GM12878 (cell line): Measurements from ENCODE around the gene SLC23A2. TPM values are rescaled to one million over a fixed set of nuclear protein-coding genes. Genes with fewer than 3 reads are reported as not detected.
"Not testable (repeated sequence)": the region's sequence is repeated elsewhere in the genome, so short reads cannot be mapped to it uniquely, and the experiment has no call there.

Experiments
- ATAC-seq: fragments of 200-7000 bp; cut with Tn5 transposase; 3 replicates; pipeline ENCODE4 v1.9.1; 2020; ENCODE audit warnings: mild to moderate bottlenecking, moderate library complexity
- BruUV-seq: library from RNA; stranded (reverse); fragments of 400-500 nt; replicated peaks from 2 replicates; lab custom pipeline; 2021; lab: Mats Ljungman, UMichigan
- CTCF ChIA-PET: fragments of 300-600 bp; sonication (Branson Sonifier 250); formaldehyde crosslinking; extraction: SDS; loops from one replicate; lab custom pipeline; 2021; ENCODE audit warnings: inconsistent platforms; lab: Yijun Ruan, JAX
- POLR2A ChIA-PET: fragments of 350-600 bp; formaldehyde crosslinking; extraction: SDS; loops from one replicate; lab custom pipeline; 2021; ENCODE audit warnings: inconsistent platforms; lab: Charles Lee
- RAD21 ChIA-PET: fragments of 300-600 bp; sonication (Branson Sonifier 250); formaldehyde crosslinking; loops from one replicate; lab custom pipeline; 2023; ENCODE audit warnings: antibody characterized with exemption; ENCODE audit not compliant: unreplicated experiment; lab: Charles Lee
- SMC1A ChIA-PET: fragments of 300-600 bp; sonication (Branson Sonifier 250); formaldehyde crosslinking; loops from one replicate; lab custom pipeline; 2023; ENCODE audit not compliant: unreplicated experiment, uncharacterized antibody; lab: Charles Lee
- DNase-seq: peaks from one replicate; pipeline ENCODE4 v3.0.0-alpha.2; 2011; ENCODE audit warnings: low read depth, low spot score
- FAIRE-seq: peaks from 3 replicates; lab custom pipeline; 2011; peaks lifted over from hg19 to GRCh38; lab: Jason Lieb, UNC
- H2AFZ ChIP-seq: 2 replicates; pipeline ENCODE4 v1.6.0; 2011; ENCODE audit warnings: low read depth, low read length, control low read depth; ENCODE audit not compliant: control insufficient read depth
- H3K27ac ChIP-seq: 2 replicates; pipeline ENCODE4 v1.5.1; 2011; ENCODE audit warnings: control low read depth; ENCODE audit not compliant: control insufficient read depth, insufficient read depth
- H3K27me3 ChIP-seq, 2 experiments: replicated peaks in 1 of 2; 2 replicates each; pipeline versions ENCODE4 v1.6.0 to v1.6.1; 2011; ENCODE audit warnings: low read length in 1 of 2; ENCODE audit not compliant: control insufficient read depth in 2 of 2, insufficient read depth in 2 of 2
- H3K36me3 ChIP-seq, 2 experiments: 2 replicates each; pipeline ENCODE4 v1.5.1; 2011; ENCODE audit warnings: low read length in 1 of 2; ENCODE audit not compliant: control insufficient read depth in 2 of 2, insufficient read depth in 2 of 2
- H3K4me1 ChIP-seq: 2 replicates; pipeline ENCODE4 v1.6.1; 2011; ENCODE audit warnings: mild to moderate bottlenecking, low read length, moderate library complexity, mixed read lengths; ENCODE audit not compliant: control insufficient read depth, insufficient read depth
- H3K4me2 ChIP-seq: 2 replicates; pipeline ENCODE4 v1.6.0; 2011; ENCODE audit warnings: control low read depth; ENCODE audit not compliant: control insufficient read depth, insufficient read depth
- H3K4me3 ChIP-seq: fragments of 200-600 bp; sonication (generic); 2 replicates; pipeline ENCODE4 v1.5.1; 2016
- H3K79me2 ChIP-seq: 2 replicates; pipeline ENCODE4 v1.6.0; 2011; ENCODE audit warnings: low read length; ENCODE audit not compliant: control insufficient read depth, insufficient read depth
- H3K9ac ChIP-seq: 2 replicates; pipeline ENCODE4 v1.8.0; 2011; ENCODE audit warnings: low read length, control low read depth, mixed read lengths; ENCODE audit not compliant: control insufficient read depth, insufficient read depth
- H3K9me3 ChIP-seq: replicated peaks from 3 replicates; pipeline ENCODE4 v1.5.1; 2011; ENCODE audit warnings: mild to moderate bottlenecking, low read length; ENCODE audit not compliant: control insufficient read depth, insufficient read depth
- H4K20me1 ChIP-seq: 2 replicates; pipeline ENCODE4 v1.6.0; 2011; ENCODE audit not compliant: control insufficient read depth, insufficient read depth
- EED ChIP-seq: sonication (generic); IDR thresholded peaks from 2 replicates; pipeline ENCODE4 v1.6.1; 2016; ENCODE audit warnings: antibody characterized with exemption, low read depth
- MAX ChIP-seq: IDR thresholded peaks from 2 replicates; pipeline ENCODE4 v1.6.1; 2012; ENCODE audit warnings: low read depth, low read length, improper control_type of control experiment
- SREBF1 ChIP-seq: IDR thresholded peaks from 2 replicates; pipeline ENCODE4 v1.6.1; 2012; ENCODE audit warnings: mild to moderate bottlenecking, low read length
- ZBTB11 ChIP-seq: fragments of 450-650 bp; formaldehyde crosslinking; IDR thresholded peaks from 2 replicates; pipeline ENCODE4 v1.5.0; 2022; ENCODE audit warnings: mild to moderate bottlenecking, missing genetic modification characterization
- WGBS: methylation state at CpG from one replicate; pipeline ENCODE4 v1.1.6; 2016; ENCODE audit warnings: low lambda C conversion rate; ENCODE audit not compliant: insufficient replicate concordance, insufficient coverage; ENCODE audit errors: missing lambda C conversion rate; 5-methylcytosine and 5-hydroxymethylcytosine counted together
- in situ Hi-C: fragments of 300-500 bp; cut with MboI; formaldehyde crosslinking; loops from 9 replicates; pipeline ENCODE4 v1.14.3; 2018; ENCODE audit warnings: mixed read lengths
- intact Hi-C: fragments of 100-400 bp; cut with micrococcal nuclease; formaldehyde crosslinking; loops from one replicate; pipeline ENCODE4 v1.14.2; 2022; ENCODE audit not compliant: unreplicated experiment
- polyA plus RNA-seq, 11 experiments: library from polyadenylated mRNA; depleted of rRNA in 4 of 11; unstranded in 6 of 11; stranded (reverse) in 5 of 11; fragments of >200 nt; fragmentation: Nextera tagmentation in 4 of 11; fragmentation: Illumina TruSeq in 1 of 11; extraction: Ambion mirVana in 4 of 11; extraction: Trizol in 1 of 11; gene quantifications; 1 replicate in 1 of 11; 2 replicates in 10 of 11; pipeline versions ENCODE4 v1.2.1 to v1.2.3, GENCODE V29; 2011 to 2016; ENCODE audit warnings: inconsistent platforms in 2 of 11, missing spikeins in 2 of 11, low read depth in 1 of 11
- total RNA-seq, 4 experiments: library from RNA; depleted of rRNA in 3 of 4; stranded (reverse); fragments of >200 nt in 3 of 4; fragmentation: Illumina TruSeq in 1 of 4; extraction: Trizol in 1 of 4; gene quantifications; 2 replicates each; pipeline versions ENCODE4 v1.2.1 to v1.2.3, GENCODE V29; 2013 to 2021

Gene SLC23A2
- total and polyA plus RNA-seq, 10 of the 15 experiments (the other 5 are each of a cell fraction or from before 2014, with no cell fraction given): 4.4 to 56.1 (median 35.5) TPM

GRCh38 chr20:5004825-5005224, 3.5 kb upstream of the SLC23A2 start:
- FAIRE-seq, in situ Hi-C loops, H3K9ac ChIP-seq, H3K4me2 ChIP-seq, H3K27ac ChIP-seq, H4K20me1 ChIP-seq, H3K4me3 ChIP-seq, ATAC-seq, BruUV-seq, H3K4me1 ChIP-seq, H3K9me3 ChIP-seq, H3K79me2 ChIP-seq, H2AFZ ChIP-seq, H3K27me3 ChIP-seq, H3K36me3 ChIP-seq, DNase-seq, intact Hi-C loops: not testable (repeated sequence)
- SMC1A ChIA-PET: interaction anchor here (1.0 to 1.5 kb wide), 4 partner anchors 13 to 96 kb away, joined by 3 to 5 read pairs (median 4); no protein-coding TSS in a partner anchor
- CTCF ChIA-PET: interaction anchor here (0.7 to 1.8 kb wide), 5 partner anchors 9 to 735 kb away, joined by 3 to 6 read pairs (median 3); no protein-coding TSS in a partner anchor
- RAD21 ChIA-PET: interaction anchor here (1.1 to 1.2 kb wide), 2 partner anchors 69 to 87 kb away, joined by 3 read pairs; no protein-coding TSS in a partner anchor
- WGBS: 81% methylated on average over 8 of the region's 8 CpGs
- POLR2A ChIA-PET: interaction anchor here (0.5 to 1.0 kb wide), 4 partner anchors 16 to 56 kb away, joined by 3 to 5 read pairs (median 4); no protein-coding TSS in a partner anchor

GRCh38 chr20:5003626-5004025, 2.3 kb upstream of the SLC23A2 start:
- Histone ChIP-seq H3K4me2 (no peak overlapping the region), H3K36me3 (no peaks in the 10 kb centered on the region), H4K20me1 (no peaks in the 10 kb centered on the region), H3K27me3 (no peaks in the 10 kb centered on the region; a peak in 1 of 4 replicates), H3K4me1 (peaks cover 6% of the 10 kb centered on the region; the same call in 1 of the 2 replicates), H3K4me3 (no peak overlapping the region), H2AFZ (no peak overlapping the region), H3K79me2 (peaks cover 6% of the 10 kb centered on the region; the same call in 1 of the 2 replicates), H3K27ac (no peak overlapping the region), H3K9ac (no peak overlapping the region), H3K9me3 (no peaks in the 10 kb centered on the region)
- ATAC-seq (no peak), FAIRE-seq (no peak), DNase-seq (no peak)
- RAD21 ChIA-PET: no interaction called here
- no TSS peak for BruUV-seq
- in situ Hi-C loops (no loop called here), intact Hi-C loops (no loop called here)
- 64% methylated on average over 3 of the region's 3 CpGs for WGBS
- TF ChIP-seq MAX: no peak
- no peak for TF ChIP-seq SREBF1
- no peak for TF ChIP-seq EED
- no peak for TF ChIP-seq ZBTB11
- POLR2A ChIA-PET: no interaction called here
- CTCF ChIA-PET: interaction anchor here (0.9 kb wide), 1 partner anchor 242 kb away, joined by 3 read pairs; no protein-coding TSS in a partner anchor
- SMC1A ChIA-PET: no interaction called here
